Measurements from ENCODE around the gene SLITRK1. TPM values are rescaled to one million over a fixed set of nuclear protein-coding genes. Genes with fewer than 3 reads are reported as not detected.

The SLITRK1 gene
- total RNA-seq (2021): 0.49 and 0.57 TPM in 2 replicates
- percentile 32 among the genes with signal in this experiment for Bru-seq, nascent RNA
- BruChase-seq, experiment 1, labeled RNA remaining after a 2-hour chase: percentile 48 among the genes with signal in this experiment
- BruChase-seq, experiment 2, labeled RNA remaining after a 6-hour chase: percentile 43 among the genes with signal in this experiment
- long read RNA-seq, partial matches to known transcripts: 0 of 1 reads
- long read RNA-seq, other reads (novel, unspliced or antisense): 1 of 1 reads

DNA sequence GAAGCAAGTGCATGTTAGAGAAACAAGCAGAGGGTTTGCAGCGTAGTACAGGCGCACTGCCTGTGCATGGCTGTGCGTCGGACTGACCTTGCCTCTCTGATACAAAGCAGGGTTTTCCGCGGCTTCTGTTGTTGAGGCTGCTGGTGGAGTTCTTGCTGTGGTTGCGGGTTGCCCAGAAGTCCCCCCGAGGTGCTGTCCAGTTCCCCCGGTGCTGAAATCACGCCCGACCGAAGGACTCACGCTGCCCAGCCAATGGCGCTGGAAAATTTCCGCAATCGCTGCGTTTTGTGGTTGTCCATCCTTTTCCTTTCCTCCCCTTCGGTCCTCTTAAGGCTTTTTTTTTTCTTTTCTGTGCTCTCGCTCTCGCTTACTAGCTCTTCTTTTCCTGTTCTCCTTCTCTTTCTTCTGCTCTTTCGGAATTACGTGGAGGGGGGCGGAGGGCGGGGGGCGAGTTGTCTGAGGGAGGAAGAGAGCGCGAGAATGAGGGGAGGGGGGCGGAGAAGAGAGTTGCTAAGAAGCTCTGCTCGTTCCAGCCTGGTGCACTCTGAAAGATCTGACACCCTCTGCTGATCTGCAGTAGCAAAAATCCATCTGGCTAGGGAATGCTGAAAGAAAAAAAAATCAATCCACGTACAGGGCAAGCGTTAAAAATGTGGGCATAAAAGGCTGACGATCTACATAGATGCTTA is at the start of gene SLITRK1:
SLITRK1 (minus strand) TSS at position 558 of the 689 bp plus-strand sequence. CDS start 967 bp downstream, outside the sequence.
- DNase-seq (ENCODE audit: low spot score): peak; percentile 82
- TF ChIP-seq EZH2 (IDR thresholded peaks at IDR 0.05; ENCODE audit: borderline replicate concordance, low read depth, low read length, poor library complexity, severe bottlenecking): no peak
- TF ChIP-seq, protein P1, sequence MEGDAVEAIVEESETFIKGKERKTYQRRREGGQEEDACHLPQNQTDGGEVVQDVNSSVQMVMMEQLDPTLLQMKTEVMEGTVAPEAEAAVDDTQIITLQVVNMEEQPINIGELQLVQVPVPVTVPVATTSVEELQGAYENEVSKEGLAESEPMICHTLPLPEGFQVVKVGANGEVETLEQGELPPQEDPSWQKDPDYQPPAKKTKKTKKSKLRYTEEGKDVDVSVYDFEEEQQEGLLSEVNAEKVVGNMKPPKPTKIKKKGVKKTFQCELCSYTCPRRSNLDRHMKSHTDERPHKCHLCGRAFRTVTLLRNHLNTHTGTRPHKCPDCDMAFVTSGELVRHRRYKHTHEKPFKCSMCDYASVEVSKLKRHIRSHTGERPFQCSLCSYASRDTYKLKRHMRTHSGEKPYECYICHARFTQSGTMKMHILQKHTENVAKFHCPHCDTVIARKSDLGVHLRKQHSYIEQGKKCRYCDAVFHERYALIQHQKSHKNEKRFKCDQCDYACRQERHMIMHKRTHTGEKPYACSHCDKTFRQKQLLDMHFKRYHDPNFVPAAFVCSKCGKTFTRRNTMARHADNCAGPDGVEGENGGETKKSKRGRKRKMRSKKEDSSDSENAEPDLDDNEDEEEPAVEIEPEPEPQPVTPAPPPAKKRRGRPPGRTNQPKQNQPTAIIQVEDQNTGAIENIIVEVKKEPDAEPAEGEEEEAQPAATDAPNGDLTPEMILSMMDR (conservative IDR thresholded peaks at IDR 0.05; ENCODE audit: low read depth, low read length): no peak
- BruUV-seq (replicated peaks): no TSS peak
- peak within 1 kb of the TSS; percentile 41 for H3K4me3 ChIP-seq (ENCODE audit: low read depth, low read length, poor library complexity, severe bottlenecking)
- H3K4me1 ChIP-seq (ENCODE audit: insufficient read depth, low read length, poor library complexity, severe bottlenecking): peaks cover 7% of the 10 kb centered on the region
- no peaks in the 10 kb centered on the region for H3K9me3 ChIP-seq (ENCODE audit: low read depth, low read length, poor library complexity, severe bottlenecking)
- ChIA-PET POLR2A (ENCODE audit: low non-redundant PET) (no interaction called here), CTCF (no interaction called here)
- no peak within 1 kb of the TSS for H3K27ac ChIP-seq (ENCODE audit: low read depth, low read length, poor library complexity, severe bottlenecking)
- no peaks in the 10 kb centered on the region for H3K36me3 ChIP-seq (ENCODE audit: insufficient read depth, low read length, poor library complexity, severe bottlenecking)
- H3K27me3 ChIP-seq (replicated peaks; ENCODE audit: insufficient read depth, low read depth, low read length, poor library complexity): peaks cover 15% of the 10 kb centered on the region
- intact Hi-C loops (cut with micrococcal nuclease; ENCODE audit: unreplicated experiment): loop anchor here (10.0 kb wide), 1 partner anchor 277 kb away; no protein-coding TSS in a partner anchor

- intact Hi-C loops (cut with micrococcal nuclease; ENCODE audit: unreplicated experiment): no loop called here
- ChIA-PET POLR2A (ENCODE audit: low non-redundant PET) (no interaction called here), CTCF (no interaction called here)
- no peak overlapping the region for H3K27ac ChIP-seq (ENCODE audit: low read depth, low read length, poor library complexity, severe bottlenecking)
- H3K9me3 ChIP-seq (ENCODE audit: low read depth, low read length, poor library complexity, severe bottlenecking): no peaks in the 10 kb centered on the region
- H3K4me3 ChIP-seq (ENCODE audit: low read depth, low read length, poor library complexity, severe bottlenecking): no peak overlapping the region
- H3K27me3 ChIP-seq (replicated peaks; ENCODE audit: insufficient read depth, low read depth, low read length, poor library complexity): no peaks in the 10 kb centered on the region
- no peak for TF ChIP-seq EZH2 (IDR thresholded peaks at IDR 0.05; ENCODE audit: borderline replicate concordance, low read depth, low read length, poor library complexity, severe bottlenecking)
- TF ChIP-seq, protein P1 (conservative IDR thresholded peaks at IDR 0.05; ENCODE audit: low read depth, low read length): no peak
- H3K36me3 ChIP-seq (ENCODE audit: insufficient read depth, low read length, poor library complexity, severe bottlenecking): no peaks in the 10 kb centered on the region
- no peaks in the 10 kb centered on the region for H3K4me1 ChIP-seq (ENCODE audit: insufficient read depth, low read length, poor library complexity, severe bottlenecking)
- DNase-seq (ENCODE audit: low spot score): no peak
- no TSS peak for BruUV-seq (replicated peaks)
These were observed 46.9 kb upstream of the SLITRK1 start for GRCh38 chr13:83929157-83929556.

- Histone ChIP-seq H3K36me3 (ENCODE audit: insufficient read depth, low read length, poor library complexity, severe bottlenecking) (no peaks in the 10 kb centered on the region), H3K27ac (ENCODE audit: low read depth, low read length, poor library complexity, severe bottlenecking) (no peak overlapping the region), H3K9me3 (ENCODE audit: low read depth, low read length, poor library complexity, severe bottlenecking) (no peaks in the 10 kb centered on the region), H3K27me3 (replicated peaks; ENCODE audit: insufficient read depth, low read depth, low read length, poor library complexity) (no peaks in the 10 kb centered on the region), H3K4me3 (ENCODE audit: low read depth, low read length, poor library complexity, severe bottlenecking) (no peak overlapping the region), H3K4me1 (ENCODE audit: insufficient read depth, low read length, poor library complexity, severe bottlenecking) (no peaks in the 10 kb centered on the region)
- no peak for DNase-seq (ENCODE audit: low spot score)
- CTCF ChIA-PET: no interaction called here
- no peak for TF ChIP-seq EZH2 (IDR thresholded peaks at IDR 0.05; ENCODE audit: borderline replicate concordance, low read depth, low read length, poor library complexity, severe bottlenecking)
- TF ChIP-seq, protein P1 (conservative IDR thresholded peaks at IDR 0.05; ENCODE audit: low read depth, low read length): no peak
- BruUV-seq (replicated peaks): no TSS peak
- intact Hi-C loops (cut with micrococcal nuclease; ENCODE audit: unreplicated experiment): no loop called here
- POLR2A ChIA-PET (ENCODE audit: low non-redundant PET): no interaction called here
These were observed 37.5 kb upstream of the SLITRK1 start for GRCh38 chr13:83919775-83920174.

Data from A673 (cell line).